Esophagus squamous epithelium (tissue), 5 donors: ENCODE results near the gene CALCOCO2. TPM values are rescaled to one million over a fixed set of nuclear protein-coding genes. Genes with fewer than 3 reads are reported as not detected.
A peak's percentile ranks its signal among the peaks of the same experiment; 100 is the strongest.

Experiments used
- DNase-seq: peaks from one replicate; lab custom pipeline; 2025; lab: John Stamatoyannopoulos, UW
- H3K27ac ChIP-seq, 4 donors: fragments of 200-600 bp; sonication (generic); one replicate each; pipeline ENCODE4 v1.5.1; 2016 to 2019; ENCODE audit warnings: mild to moderate bottlenecking in 1 of 4
- H3K27me3 ChIP-seq, 4 donors: fragments of 200-600 bp; sonication (generic); 1 replicate in 3 of 4; 2 replicates in 1 of 4; pipeline versions ENCODE4 v1.5.1 to v1.6.0; 2017 to 2021; ENCODE audit warnings: antibody characterized with exemption in 1 of 4
- H3K36me3 ChIP-seq, 3 donors: fragments of 200-600 bp; sonication (generic); one replicate each; pipeline ENCODE4 v1.5.1; 2016 to 2019
- H3K4me1 ChIP-seq, 3 donors: fragments of 200-600 bp; sonication (generic); one replicate each; pipeline ENCODE4 v1.5.1; 2017 to 2019
- H3K4me3 ChIP-seq, 4 donors: fragments of 200-600 bp; sonication (generic); 1 replicate in 3 of 4; 2 replicates in 1 of 4; pipeline ENCODE4 v1.5.1; 2016 to 2019; ENCODE audit warnings: mild to moderate bottlenecking in 2 of 4, moderate library complexity in 1 of 4
- H3K9me3 ChIP-seq, 3 donors: fragments of 200-600 bp; sonication (generic); one replicate each; pipeline ENCODE4 v1.5.1; 2016 to 2019
- POLR2A ChIP-seq, 4 donors: fragments of 450-650 bp; IDR thresholded peaks; one replicate each; pipeline ENCODE4 v1.6.1; 2017; ENCODE audit warnings: antibody characterized with exemption in 4 of 4, mild to moderate bottlenecking in 4 of 4, moderate library complexity in 3 of 4
- WGBS, 2 donors: methylation state at CpG; one replicate each; pipeline ENCODE4 v1.1.5; 2018; 5-methylcytosine and 5-hydroxymethylcytosine counted together
- intact Hi-C: fragments of 100-400 bp; cut with DNase I; formaldehyde crosslinking; loops from one replicate; pipeline ENCODE4 v1.15.0; 2022
- total RNA-seq, 4 donors: library from RNA; depleted of rRNA; stranded (reverse); fragments of >200 nt; gene quantifications; one replicate each; pipeline ENCODE4 v1.1.0, GENCODE V29; 2016
- TF ChIP-seq, protein P1 (sequence below), 6 experiments: fragments of 450-650 bp in 4 of 6; fragments of 200-600 bp in 2 of 6; sonication (generic) in 2 of 6; IDR thresholded peaks; one replicate each; pipeline ENCODE4 v1.5.1; 2016 to 2019; ENCODE audit warnings: antibody characterized with exemption in 6 of 6, mild to moderate bottlenecking in 4 of 6, moderate library complexity in 4 of 6
- donor health status: DM: yes; HTN: yes; CAD: no.

CALCOCO2 gene
- total RNA-seq, 4 donors from 2014 or later = 62.3 to 129 (median 79.4) TPM

DNA sequence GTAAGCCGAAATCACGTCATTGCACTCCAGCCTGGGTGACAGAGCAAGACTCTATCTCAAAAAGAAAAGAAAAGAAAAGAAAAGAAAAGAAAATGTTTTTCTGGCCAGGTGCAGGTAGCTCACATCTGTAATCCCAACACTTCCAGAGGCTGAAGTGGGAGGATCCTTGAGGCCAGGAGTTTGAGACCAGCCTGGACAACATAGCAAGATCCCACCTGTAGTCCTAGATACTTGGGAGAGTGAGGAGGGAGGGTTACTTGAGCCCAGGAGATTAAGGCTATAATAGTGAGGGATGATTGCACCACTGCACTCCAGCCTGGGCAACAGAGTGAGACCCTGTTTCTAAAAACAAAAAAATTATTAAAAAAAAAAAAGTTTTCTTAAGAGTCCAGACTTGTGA lies 59.3 kb downstream of the CALCOCO2 start:
- Histone ChIP-seq H3K4me1 (peaks cover 11 to 32% (median 13%) of the 10 kb centered on the region in 3 donors), H3K36me3 (peaks cover 0 to 9% (median 1%) of the 10 kb centered on the region in 3 donors), H3K27ac (no peak overlapping the region), H3K4me3 (no peak overlapping the region), H3K9me3 (no peaks in the 10 kb centered on the region), H3K27me3 (no peaks in the 10 kb centered on the region)
- 55 to 83% methylated on average over 2 of the region's 2 CpGs for WGBS, 2 donors
- intact Hi-C loops = no loop called here
- no peak for DNase-seq
- no peak for TF ChIP-seq POLR2A (IDR thresholded peaks at IDR 0.05)
- TF ChIP-seq, protein P1, sequence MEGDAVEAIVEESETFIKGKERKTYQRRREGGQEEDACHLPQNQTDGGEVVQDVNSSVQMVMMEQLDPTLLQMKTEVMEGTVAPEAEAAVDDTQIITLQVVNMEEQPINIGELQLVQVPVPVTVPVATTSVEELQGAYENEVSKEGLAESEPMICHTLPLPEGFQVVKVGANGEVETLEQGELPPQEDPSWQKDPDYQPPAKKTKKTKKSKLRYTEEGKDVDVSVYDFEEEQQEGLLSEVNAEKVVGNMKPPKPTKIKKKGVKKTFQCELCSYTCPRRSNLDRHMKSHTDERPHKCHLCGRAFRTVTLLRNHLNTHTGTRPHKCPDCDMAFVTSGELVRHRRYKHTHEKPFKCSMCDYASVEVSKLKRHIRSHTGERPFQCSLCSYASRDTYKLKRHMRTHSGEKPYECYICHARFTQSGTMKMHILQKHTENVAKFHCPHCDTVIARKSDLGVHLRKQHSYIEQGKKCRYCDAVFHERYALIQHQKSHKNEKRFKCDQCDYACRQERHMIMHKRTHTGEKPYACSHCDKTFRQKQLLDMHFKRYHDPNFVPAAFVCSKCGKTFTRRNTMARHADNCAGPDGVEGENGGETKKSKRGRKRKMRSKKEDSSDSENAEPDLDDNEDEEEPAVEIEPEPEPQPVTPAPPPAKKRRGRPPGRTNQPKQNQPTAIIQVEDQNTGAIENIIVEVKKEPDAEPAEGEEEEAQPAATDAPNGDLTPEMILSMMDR (IDR thresholded peaks at IDR 0.05) = no peak

GRCh38 chr17:48892940-48893645 lies 62.3 kb downstream of the CALCOCO2 start:
- Histone ChIP-seq H3K27me3 (no peaks in the 10 kb centered on the region), H3K36me3 (peaks cover 0 to 39% (median 12%) of the 10 kb centered on the region in 3 donors), H3K4me3 (peak overlapping the region; percentile 54 to 93 (median 84)), H3K9me3 (no peaks in the 10 kb centered on the region), H3K4me1 (peaks cover 11 to 36% (median 18%) of the 10 kb centered on the region in 3 donors), H3K27ac (peak overlapping the region; percentile 78 to 95 (median 88))
- TF ChIP-seq POLR2A (IDR thresholded peaks at IDR 0.05) = no peak
- TF ChIP-seq, protein P1 (IDR thresholded peaks at IDR 0.05) = peak in 1 of 6 experiments; percentile 2
- WGBS, 2 donors = 1% methylated on average over 14 to 20 of the region's 24 CpGs
- DNase-seq = no peak
- intact Hi-C loops = no loop called here

GRCh38 chr17:48893646-48894508 lies 63.0 kb downstream of the CALCOCO2 start:
- intact Hi-C loops = no loop called here
- TF ChIP-seq, protein P1 (IDR thresholded peaks at IDR 0.05) = no peak
- Histone ChIP-seq H3K4me3 (peak overlapping the region; percentile 54 to 93 (median 84)), H3K27me3 (no peaks in the 10 kb centered on the region), H3K27ac (peak overlapping the region in 3 of 4 donors; percentile 78 to 91 (median 85)), H3K9me3 (no peaks in the 10 kb centered on the region), H3K4me1 (peaks cover 11 to 36% (median 18%) of the 10 kb centered on the region in 3 donors), H3K36me3 (peaks cover 0 to 44% (median 12%) of the 10 kb centered on the region in 3 donors)
- no peak for DNase-seq
- WGBS, 2 donors = 51 to 66% methylated on average over 5 of the region's 5 CpGs

DNA sequence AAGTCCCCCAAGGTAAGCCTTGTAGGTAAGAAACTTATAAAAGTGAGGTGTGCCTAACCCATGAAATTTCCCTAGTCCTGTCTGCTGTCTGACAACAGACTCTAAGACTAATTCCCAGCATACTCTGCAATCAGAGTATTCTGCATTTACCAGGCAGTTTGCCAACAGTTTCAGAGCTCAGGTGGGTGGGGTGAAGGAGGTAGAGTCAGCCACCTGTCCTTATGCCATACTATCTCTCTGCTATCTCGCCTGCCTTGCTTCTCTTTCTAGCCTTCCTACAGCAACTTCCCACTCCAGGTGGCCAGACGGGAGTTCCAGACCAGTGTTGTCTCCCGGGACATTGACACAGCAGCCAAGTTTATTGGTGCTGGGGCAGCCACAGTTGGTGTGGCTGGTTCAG lies 64.1 kb downstream of the CALCOCO2 start:
- Histone ChIP-seq H3K27ac (no peak overlapping the region), H3K4me1 (peaks cover 11 to 36% (median 18%) of the 10 kb centered on the region in 3 donors), H3K4me3 (no peak overlapping the region), H3K27me3 (no peaks in the 10 kb centered on the region), H3K36me3 (peaks cover 0 to 44% (median 12%) of the 10 kb centered on the region in 3 donors), H3K9me3 (no peaks in the 10 kb centered on the region)
- TF ChIP-seq, protein P1 (IDR thresholded peaks at IDR 0.05) = no peak
- no peak for TF ChIP-seq POLR2A (IDR thresholded peaks at IDR 0.05)
- no peak for DNase-seq
- intact Hi-C loops = no loop called here
- WGBS, 2 donors = 88 to 93% methylated on average over 2 to 3 of the region's 3 CpGs
